ENCODE data around the gene IFIT1B. TPM values are rescaled to one million over a fixed set of nuclear protein-coding genes. Genes with fewer than 3 reads are reported as not detected.
A peak's percentile ranks its signal among the peaks of the same experiment; 100 is the strongest.

Gene IFIT1B
- total RNA-seq, 1 experiment from 2014 or later = not detected

DNA sequence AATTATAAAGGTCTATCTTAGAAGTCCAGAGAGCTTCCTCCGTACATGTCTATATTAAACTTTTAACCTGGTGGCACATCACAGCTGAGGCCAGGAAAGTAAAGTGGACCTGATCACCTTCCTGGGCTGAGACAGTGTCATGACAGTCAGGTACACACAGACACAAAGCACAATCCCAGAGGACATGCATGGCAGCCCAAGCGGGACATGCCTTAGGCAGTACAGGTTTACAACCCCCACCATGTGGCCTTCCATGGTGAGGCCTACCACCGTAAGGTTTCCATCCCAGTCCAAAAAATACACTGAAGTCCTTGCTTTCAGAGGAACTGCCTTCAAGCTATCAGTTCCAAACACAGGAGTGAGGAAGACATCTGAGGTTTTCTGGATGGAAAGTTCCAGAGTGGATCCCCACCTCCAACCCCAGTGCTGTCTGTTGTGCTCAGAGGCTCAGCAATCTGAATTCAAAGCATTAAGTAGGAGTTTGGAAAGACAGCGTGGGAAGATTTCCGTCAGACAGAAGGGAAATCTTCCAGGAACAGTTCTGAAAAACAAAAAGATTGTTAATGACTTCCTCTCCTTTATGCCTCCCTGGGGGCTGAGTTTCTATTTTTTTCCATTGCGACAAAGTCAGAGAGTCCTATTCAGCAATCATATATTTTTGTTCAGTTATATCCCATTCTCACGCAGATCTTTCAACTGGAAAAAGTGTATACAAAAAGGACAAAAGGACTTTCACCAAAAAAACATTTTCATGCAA is 30.0 kb upstream of the IFIT1B start:
- no peaks in the 10 kb centered on the region for H3K9me3 Mint-ChIP-seq
- ATAC-seq = no peak
- TF ChIP-seq JUN (CRISPR knock-in tag; IDR thresholded peaks at IDR 0.05) (no peak), ZMAT4 (CRISPR knock-in tag; IDR thresholded peaks at IDR 0.05) (no peak), RELA (CRISPR knock-in tag; IDR thresholded peaks at IDR 0.05; ENCODE audit: borderline replicate concordance) (no peak)
- TF ChIP-seq, protein P1, sequence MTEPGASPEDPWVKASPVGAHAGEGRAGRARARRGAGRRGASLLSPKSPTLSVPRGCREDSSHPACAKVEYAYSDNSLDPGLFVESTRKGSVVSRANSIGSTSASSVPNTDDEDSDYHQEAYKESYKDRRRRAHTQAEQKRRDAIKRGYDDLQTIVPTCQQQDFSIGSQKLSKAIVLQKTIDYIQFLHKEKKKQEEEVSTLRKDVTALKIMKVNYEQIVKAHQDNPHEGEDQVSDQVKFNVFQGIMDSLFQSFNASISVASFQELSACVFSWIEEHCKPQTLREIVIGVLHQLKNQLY (CRISPR knock-in tag; IDR thresholded peaks at IDR 0.05) = no peak
- H3K4me3 Mint-ChIP-seq = no peak overlapping the region
- ChIA-PET CTCF (interaction anchor here (1.4 kb wide), 1 partner anchor 21 kb away, joined by 5 read pairs; no protein-coding TSS in a partner anchor), POLR2A (no interaction called here)
- H3K36me3 Mint-ChIP-seq = no peaks in the 10 kb centered on the region
- no peaks in the 10 kb centered on the region for H3K27me3 Mint-ChIP-seq (ENCODE audit: low read depth)
- H3K27ac Mint-ChIP-seq = peak overlapping the region; percentile 46
- no peak for DNase-seq (ENCODE audit: low spot score)
- peaks cover 82% of the 10 kb centered on the region for H3K4me1 Mint-ChIP-seq

GRCh38 chr10:89348481-89348880 is 29.4 kb upstream of the IFIT1B start:
- peaks cover 4% of the 10 kb centered on the region for H3K9me3 Mint-ChIP-seq
- ATAC-seq (no peak), DNase-seq (ENCODE audit: low spot score) (no peak)
- peaks cover 3% of the 10 kb centered on the region; the same call in 1 of the 2 replicates for H3K36me3 Mint-ChIP-seq
- peaks cover 76% of the 10 kb centered on the region for H3K4me1 Mint-ChIP-seq
- POLR2A ChIA-PET = no interaction called here
- peak overlapping the region; percentile 46 for H3K27ac Mint-ChIP-seq
- CTCF ChIA-PET = interaction anchor here (1.4 kb wide), 1 partner anchor 20 kb away, joined by 5 read pairs; no protein-coding TSS in a partner anchor
- H3K4me3 Mint-ChIP-seq = no peak overlapping the region
- TF ChIP-seq CREM (CRISPR knock-in tag; IDR thresholded peaks at IDR 0.05) = no peak
- TF ChIP-seq GTF2I (CRISPR knock-in tag; conservative IDR thresholded peaks at IDR 0.05) = no peak
- no peak for TF ChIP-seq HMGXB4 (CRISPR knock-in tag; IDR thresholded peaks at IDR 0.05)
- TF ChIP-seq, protein P2, sequence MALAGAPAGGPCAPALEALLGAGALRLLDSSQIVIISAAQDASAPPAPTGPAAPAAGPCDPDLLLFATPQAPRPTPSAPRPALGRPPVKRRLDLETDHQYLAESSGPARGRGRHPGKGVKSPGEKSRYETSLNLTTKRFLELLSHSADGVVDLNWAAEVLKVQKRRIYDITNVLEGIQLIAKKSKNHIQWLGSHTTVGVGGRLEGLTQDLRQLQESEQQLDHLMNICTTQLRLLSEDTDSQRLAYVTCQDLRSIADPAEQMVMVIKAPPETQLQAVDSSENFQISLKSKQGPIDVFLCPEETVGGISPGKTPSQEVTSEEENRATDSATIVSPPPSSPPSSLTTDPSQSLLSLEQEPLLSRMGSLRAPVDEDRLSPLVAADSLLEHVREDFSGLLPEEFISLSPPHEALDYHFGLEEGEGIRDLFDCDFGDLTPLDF (CRISPR knock-in tag; IDR thresholded peaks at IDR 0.05) = no peak
- no peak for TF ChIP-seq ZNF423 (CRISPR knock-in tag; IDR thresholded peaks at IDR 0.05)
- H3K27me3 Mint-ChIP-seq (ENCODE audit: low read depth) = no peaks in the 10 kb centered on the region

DNA sequence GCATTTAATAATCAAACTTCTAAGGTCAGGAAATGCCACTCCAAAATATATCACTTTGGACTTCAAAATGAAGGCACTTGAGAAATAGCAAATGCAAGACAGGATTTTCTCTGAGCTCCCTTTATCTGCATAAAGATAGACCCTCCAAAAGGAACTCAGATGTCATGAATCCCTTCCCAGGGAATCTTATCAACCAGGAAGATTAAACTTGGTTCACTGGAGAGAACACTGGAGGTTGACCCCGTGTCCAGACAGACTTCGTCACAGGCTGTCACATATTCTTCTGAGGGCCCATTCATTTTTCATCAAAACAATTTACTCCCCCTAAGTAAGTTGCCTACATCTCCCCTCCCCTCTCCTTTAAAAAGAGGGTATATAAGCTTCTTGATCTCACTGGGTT is 28.9 kb upstream of the IFIT1B start:
- no peaks in the 10 kb centered on the region for H3K27me3 Mint-ChIP-seq (ENCODE audit: low read depth)
- no peak for ATAC-seq
- no peak overlapping the region for H3K4me3 Mint-ChIP-seq
- H3K4me1 Mint-ChIP-seq = peaks cover 73% of the 10 kb centered on the region
- peaks cover 6% of the 10 kb centered on the region for H3K9me3 Mint-ChIP-seq
- peaks cover 5% of the 10 kb centered on the region for H3K36me3 Mint-ChIP-seq
- H3K27ac Mint-ChIP-seq = peak overlapping the region; percentile 37; the same call in 1 of the 2 replicates
- ChIA-PET CTCF (interaction anchor here (1.4 kb wide), 1 partner anchor 20 kb away, joined by 5 read pairs; no protein-coding TSS in a partner anchor), POLR2A (no interaction called here)
- no peak for DNase-seq (ENCODE audit: low spot score)
- TF ChIP-seq RORB (CRISPR knock-in tag; IDR thresholded peaks at IDR 0.05) = no peak
- TF ChIP-seq NR3C1 (CRISPR knock-in tag; conservative IDR thresholded peaks at IDR 0.05; ENCODE audit: low read depth) = no peak
- TF ChIP-seq, protein P3, sequence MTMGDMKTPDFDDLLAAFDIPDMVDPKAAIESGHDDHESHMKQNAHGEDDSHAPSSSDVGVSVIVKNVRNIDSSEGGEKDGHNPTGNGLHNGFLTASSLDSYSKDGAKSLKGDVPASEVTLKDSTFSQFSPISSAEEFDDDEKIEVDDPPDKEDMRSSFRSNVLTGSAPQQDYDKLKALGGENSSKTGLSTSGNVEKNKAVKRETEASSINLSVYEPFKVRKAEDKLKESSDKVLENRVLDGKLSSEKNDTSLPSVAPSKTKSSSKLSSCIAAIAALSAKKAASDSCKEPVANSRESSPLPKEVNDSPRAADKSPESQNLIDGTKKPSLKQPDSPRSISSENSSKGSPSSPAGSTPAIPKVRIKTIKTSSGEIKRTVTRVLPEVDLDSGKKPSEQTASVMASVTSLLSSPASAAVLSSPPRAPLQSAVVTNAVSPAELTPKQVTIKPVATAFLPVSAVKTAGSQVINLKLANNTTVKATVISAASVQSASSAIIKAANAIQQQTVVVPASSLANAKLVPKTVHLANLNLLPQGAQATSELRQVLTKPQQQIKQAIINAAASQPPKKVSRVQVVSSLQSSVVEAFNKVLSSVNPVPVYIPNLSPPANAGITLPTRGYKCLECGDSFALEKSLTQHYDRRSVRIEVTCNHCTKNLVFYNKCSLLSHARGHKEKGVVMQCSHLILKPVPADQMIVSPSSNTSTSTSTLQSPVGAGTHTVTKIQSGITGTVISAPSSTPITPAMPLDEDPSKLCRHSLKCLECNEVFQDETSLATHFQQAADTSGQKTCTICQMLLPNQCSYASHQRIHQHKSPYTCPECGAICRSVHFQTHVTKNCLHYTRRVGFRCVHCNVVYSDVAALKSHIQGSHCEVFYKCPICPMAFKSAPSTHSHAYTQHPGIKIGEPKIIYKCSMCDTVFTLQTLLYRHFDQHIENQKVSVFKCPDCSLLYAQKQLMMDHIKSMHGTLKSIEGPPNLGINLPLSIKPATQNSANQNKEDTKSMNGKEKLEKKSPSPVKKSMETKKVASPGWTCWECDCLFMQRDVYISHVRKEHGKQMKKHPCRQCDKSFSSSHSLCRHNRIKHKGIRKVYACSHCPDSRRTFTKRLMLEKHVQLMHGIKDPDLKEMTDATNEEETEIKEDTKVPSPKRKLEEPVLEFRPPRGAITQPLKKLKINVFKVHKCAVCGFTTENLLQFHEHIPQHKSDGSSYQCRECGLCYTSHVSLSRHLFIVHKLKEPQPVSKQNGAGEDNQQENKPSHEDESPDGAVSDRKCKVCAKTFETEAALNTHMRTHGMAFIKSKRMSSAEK (CRISPR knock-in tag; IDR thresholded peaks at IDR 0.05; ENCODE audit: borderline replicate concordance) = no peak
- no peak for TF ChIP-seq HMGXB4 (CRISPR knock-in tag; IDR thresholded peaks at IDR 0.05)
- TF ChIP-seq ELF4 (CRISPR knock-in tag; IDR thresholded peaks at IDR 0.05; ENCODE audit: low read depth) = no peak
- TF ChIP-seq ZBTB21 (CRISPR knock-in tag; IDR thresholded peaks at IDR 0.05; ENCODE audit: borderline replicate concordance) = no peak
- TF ChIP-seq ZNF138 (CRISPR knock-in tag; conservative IDR thresholded peaks at IDR 0.05) = no peak
- TF ChIP-seq ZBTB43 (CRISPR knock-in tag; IDR thresholded peaks at IDR 0.05) = no peak
- no peak for TF ChIP-seq NFYB (CRISPR knock-in tag; conservative IDR thresholded peaks at IDR 0.05; ENCODE audit: low read depth)
- TF ChIP-seq PRRX2 (CRISPR knock-in tag; IDR thresholded peaks at IDR 0.05) = no peak
- no peak for TF ChIP-seq RELA (CRISPR knock-in tag; IDR thresholded peaks at IDR 0.05; ENCODE audit: borderline replicate concordance)
- no peak for TF ChIP-seq OVOL2 (CRISPR knock-in tag; IDR thresholded peaks at IDR 0.05; ENCODE audit: borderline replicate concordance)

Data from WTC11 (cell line).